HL-60/S4 treated with retinoic acid at 250 ng/mL for 4 days and 3 days (cell line): ENCODE measurements around the gene CFAP221.

Experiments
- in situ Hi-C: fragments of 300-500 bp; cut with MboI; formaldehyde crosslinking; loops from 2 replicates; pipeline ENCODE4 v1.7.0; 2022; ENCODE audit warnings: low sequenced_read_pairs

CFAP221 gene

DNA sequence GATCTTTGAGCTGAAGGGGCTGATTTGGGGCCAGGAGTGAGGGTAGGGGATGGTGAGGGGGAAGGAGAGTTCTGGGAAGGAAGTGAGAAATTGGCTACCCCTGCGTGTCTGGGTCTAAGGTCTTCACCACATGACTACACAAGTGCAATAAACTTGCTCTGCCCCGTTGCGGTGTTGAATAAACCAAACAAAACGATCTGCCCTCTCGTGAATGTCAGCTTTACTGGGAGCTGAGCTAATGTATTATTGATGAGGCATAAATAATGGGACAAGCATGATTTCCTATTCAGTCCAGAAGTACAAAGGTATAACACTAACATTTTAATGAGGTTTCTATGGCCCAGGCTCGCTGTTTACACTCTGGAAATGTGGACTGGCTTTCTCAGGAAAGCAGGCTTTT is 8.0 kb upstream of the CFAP221 start:
- in situ Hi-C loops = no loop called here

DNA sequence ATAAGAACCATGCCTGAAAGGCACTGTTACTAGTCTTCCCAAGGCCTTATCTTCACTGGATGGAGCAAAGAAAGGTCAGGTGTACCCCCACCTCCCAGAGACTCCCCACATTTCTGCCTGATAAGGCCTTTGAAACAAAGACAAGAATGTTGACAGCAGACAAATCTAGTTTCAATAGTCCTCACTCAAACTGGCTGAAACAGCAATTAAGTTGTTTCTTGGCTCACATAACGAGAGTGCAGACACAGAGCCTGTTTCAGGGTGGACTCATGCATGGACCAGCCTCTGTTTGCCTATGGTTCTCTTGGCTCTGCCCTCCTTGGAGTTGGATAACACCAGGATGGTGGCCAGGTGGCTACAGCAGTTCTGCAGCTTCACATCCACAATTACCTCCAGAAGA is 7.5 kb upstream of the CFAP221 start:
- in situ Hi-C loops = no loop called here

DNA sequence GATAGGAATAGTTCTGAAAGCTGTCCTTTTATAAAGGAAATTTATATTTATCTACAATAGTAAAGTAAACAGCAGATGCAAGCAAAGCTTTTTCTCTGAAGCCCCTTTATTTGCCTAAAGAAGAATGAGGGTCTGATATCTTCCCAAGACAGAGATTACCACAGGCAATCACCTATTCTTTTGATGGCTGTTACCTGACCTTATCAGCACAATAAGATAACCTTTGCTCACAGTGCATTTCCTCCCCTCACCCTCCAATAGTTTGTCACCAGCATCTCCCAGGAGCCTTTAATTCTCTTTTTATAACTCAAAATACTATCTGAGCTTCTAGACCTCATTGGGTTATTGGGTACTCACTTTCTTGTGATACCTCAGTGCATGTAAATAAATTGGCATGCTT is 6.5 kb upstream of the CFAP221 start:
- in situ Hi-C loops = no loop called here

DNA sequence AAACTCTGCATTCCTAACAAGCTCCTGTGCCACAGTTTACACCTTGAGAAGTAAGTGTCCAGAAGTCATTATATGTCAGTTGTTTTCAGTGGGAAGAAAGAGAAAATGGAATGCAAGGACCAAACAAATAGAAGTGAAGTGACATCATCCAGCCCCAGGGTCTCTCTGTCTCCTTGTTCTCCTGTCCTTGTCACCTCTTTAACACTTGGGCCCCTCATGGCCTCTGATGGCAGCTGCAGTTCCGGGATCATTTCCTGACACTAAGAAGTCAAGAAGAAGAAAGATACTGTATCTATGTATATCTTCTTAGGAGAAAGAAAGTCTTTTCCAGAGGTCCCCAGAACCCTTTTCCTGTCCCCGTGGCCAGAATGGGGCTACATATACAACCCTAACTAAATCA is 2.8 kb upstream of the CFAP221 start:
- in situ Hi-C loops = no loop called here

DNA sequence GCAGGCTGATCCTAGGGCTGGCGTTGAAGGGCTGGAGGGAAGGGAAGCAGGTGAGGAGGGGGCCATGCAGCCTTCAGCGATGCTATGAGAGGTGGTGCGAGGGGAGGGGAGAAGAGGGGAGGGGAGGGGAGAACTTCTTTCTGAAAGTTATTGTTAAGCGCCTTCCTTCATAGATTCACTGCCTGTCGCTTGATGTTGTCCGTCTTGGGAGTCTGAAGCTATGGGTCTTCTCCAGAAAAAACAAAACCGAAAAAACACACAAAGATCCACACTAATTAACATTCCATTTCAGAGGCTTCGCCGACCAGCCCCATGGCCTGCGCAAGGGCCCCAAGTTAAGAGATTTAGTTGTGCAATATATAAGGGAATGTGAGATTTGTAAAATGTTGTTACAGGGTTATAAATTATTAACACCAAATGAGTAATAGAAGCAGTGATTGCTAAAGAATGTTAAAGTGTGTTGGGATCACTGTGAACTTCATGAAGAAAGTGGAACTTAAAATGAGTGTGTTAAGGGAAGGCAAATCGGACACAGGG is 758 bp downstream of the CFAP221 start:
- in situ Hi-C loops = no loop called here

DNA sequence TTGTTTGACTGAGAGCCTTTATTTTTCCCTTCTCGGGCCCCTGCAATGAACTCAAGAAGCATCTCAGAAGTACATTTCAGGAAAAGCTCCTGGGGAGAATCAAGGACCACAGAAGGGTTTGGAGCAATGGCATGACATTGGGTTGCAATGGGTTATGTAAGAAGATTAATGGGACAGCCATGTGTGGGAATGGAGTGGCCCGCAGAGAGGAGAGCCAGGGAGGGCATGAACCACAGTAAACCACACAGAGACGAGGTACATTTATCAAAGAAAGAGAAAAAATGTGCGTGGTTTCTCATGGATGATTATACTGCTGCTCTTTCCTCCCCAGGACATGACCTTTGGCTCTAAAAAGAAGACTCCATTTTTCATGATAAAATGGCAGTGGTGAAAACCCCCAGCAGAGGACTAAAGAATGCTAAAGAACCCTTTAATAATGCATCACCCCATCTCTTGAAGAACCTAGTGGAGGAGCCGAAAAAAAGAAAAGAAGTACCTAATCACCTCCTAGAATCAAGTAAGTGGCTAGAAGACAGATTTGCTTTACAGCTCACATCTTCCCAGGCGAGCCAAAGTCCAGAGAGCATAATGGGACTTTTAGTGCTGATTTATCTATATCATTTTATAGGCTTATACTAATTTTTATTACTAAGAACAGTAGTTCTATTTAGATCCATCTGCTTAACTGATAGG is 1.7 kb downstream of the CFAP221 start:
- in situ Hi-C loops = no loop called here

DNA sequence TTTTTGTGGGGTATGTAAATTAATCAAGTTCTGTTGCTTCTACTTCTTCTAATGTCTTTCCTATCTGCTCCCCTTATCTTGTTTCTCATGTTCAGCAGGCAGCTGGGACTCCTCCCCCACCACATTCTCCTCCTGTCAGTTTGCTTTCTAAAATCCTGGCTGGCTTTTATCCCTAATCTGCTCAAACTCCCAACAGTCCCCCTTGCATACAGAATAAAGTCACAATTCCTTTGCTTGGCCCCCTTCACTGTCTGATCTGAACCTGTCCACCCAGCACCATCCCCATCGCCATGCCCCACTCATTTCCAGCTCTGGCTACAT is 2.2 kb downstream of the CFAP221 start:
- in situ Hi-C loops = no loop called here

DNA sequence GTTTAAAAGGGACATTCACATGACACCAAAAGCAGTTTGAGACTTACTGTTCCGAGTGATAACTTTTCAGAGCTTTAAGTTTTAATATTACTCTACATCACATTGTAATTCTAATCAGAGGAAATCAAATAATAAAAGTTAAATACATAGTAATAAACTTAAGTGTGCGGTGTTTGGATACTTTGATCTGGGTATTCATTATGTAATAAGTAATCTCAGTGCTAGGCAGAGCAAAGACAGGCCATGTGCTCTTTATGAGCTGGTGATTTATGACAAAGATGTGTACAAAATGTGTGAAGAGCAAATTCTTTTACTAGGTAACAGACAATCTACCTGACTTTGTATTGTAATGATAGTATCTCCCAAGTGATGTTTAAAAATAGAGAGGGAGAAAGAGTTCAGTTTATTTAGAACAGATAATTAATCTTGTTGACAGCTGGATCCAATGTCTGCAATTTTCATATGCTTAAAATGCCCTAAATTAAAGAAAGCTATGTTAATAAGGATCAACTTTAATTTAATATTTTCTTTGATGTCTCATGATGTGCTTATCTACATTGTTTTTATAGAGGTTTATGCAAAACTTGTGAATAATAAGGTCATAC is 4.4 kb downstream of the CFAP221 start:
- in situ Hi-C loops = no loop called here

DNA sequence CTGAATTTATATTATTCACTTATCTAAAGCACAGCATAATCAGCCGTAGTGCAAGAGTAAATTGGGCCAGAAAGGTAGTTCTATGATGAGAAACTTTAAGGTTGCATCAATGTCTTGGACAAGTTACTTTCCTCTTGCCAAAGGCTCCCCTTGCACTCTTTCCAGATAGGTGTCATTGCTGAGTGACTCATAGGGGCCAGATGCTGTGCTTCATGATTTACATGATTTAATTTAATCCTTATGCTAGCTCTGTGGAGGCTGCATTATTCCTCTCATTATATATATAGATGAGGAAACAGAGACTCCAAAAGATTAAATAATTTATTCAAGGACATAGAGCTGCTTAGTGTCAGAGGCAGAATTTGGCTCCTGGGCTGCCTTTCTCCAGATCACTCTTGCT is 5.0 kb downstream of the CFAP221 start:
- in situ Hi-C loops = no loop called here

DNA sequence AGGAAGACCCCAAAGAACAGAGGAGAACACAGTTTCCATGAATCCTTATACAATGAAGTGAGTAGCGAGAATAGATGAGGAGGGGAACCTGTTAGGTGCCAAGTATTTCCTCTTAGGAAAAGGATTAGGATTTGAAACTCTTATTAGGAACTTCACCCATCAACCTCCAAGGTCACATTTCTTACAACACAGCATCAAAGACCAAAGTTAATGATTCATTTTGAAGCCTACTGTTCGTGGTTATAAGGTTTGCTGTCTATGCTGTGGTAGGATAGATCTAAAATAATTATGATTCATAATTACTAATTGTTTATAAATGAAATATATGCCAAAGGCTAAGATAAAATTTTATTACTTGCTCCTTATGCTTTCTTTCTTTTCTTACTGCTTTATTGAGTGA is 6.1 kb downstream of the CFAP221 start:
- in situ Hi-C loops = no loop called here

DNA sequence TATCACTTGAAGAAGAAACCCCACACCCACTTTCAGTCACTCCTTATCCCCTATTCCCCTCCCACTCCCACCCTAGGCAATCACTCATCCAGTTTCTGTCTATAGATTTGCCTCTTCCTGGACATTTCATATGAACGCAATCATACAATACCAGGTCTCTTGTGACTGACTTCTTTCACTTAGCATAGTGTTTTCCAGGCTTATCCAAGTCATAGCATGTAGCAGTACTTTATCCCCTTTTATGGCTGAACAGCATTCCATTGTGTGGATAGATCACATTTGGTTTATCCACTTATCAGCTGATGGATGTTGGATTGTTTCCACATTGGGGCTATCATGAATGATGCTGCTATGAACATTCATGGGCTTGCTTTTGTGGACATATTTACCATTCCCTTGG is 6.6 kb downstream of the CFAP221 start:
- in situ Hi-C loops = no loop called here

DNA sequence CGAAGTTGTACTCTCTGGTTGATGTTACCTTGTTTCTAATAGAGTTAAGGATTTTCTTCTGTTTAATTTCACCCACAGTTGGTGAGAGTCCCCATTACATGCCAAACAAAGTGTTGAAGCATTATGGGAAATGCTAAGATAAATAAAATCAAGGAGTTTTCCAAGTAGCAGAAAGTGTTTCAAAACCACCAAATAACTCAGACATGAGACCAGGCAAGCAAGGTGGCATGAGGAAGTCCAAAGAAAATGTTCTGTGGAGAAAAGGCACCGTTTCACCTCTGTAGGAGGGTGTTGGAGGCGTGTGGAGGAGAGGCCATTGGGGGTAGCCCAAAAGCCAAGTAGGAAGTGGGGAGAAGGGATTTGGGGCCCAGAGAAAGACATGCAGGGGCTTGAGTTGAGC is 8.7 kb downstream of the CFAP221 start:
- in situ Hi-C loops = no loop called here

DNA sequence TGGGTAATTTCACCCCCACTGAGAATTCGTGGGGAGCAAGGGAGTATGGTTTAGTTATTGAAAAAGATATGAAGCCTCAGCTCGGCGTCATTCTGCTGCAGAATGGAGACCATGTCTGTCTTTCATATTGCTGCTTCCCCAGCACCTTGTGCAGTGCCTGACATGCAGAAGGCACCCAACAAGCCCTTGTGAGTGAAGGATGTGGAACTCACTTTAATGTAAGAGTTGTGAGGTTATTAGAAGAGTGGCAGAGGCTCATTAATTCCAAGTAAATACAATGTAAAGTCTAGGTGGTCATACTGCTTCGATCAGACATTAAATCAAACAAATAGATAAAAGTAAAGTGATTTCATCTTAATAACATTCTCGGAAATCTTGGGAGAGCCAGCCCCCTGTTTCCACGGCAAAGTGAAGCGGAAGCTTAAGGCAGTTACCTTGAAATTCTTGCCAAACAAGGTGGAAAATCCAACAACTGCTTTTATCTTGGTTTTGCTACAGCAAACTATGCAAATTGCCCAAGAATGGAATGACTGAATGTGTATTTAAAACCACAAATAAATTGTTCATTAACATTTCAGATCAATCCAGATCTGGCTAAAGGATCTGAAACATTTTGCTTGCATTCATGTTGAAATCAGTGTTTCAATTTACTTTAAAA is 9.6 kb downstream of the CFAP221 start:
- in situ Hi-C loops = no loop called here

DNA sequence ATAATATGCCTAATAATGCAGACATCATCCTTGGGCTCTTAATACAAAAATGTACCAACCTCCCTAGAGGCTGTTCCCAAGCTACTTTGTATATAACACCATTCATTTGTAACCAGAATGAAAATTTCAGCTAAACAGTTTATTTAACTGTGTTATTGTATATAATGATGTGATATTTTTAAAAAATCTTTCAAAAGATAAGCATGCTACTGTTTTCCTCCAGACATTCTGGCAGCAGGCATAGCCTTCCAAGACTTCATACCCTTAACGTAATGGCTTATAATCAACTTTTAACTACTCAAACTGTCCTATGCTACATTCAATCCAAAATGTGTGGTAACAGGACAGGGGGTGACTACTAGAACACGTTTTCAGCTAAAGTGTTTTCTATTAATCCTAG is 21.2 kb downstream of the CFAP221 start:
- in situ Hi-C loops = no loop called here

DNA sequence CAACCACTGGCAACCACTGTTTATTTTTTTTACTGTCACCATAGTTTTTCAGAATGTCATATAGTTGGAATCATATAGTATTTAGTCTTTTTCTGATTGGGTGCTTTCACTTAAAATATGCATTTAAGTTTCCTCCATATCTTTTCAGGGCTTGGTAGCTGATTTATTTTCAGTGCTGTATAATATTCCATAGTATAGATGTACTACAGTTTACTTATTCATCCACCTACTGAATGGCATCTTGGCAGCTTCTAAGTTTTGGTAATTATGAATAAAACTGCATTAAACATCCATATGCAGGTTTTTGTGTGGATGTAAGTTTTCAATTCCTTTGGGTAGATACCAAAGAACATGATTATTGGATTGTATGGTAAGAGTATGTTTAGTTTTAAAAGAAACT is 23.0 kb downstream of the CFAP221 start:
- in situ Hi-C loops = no loop called here

DNA sequence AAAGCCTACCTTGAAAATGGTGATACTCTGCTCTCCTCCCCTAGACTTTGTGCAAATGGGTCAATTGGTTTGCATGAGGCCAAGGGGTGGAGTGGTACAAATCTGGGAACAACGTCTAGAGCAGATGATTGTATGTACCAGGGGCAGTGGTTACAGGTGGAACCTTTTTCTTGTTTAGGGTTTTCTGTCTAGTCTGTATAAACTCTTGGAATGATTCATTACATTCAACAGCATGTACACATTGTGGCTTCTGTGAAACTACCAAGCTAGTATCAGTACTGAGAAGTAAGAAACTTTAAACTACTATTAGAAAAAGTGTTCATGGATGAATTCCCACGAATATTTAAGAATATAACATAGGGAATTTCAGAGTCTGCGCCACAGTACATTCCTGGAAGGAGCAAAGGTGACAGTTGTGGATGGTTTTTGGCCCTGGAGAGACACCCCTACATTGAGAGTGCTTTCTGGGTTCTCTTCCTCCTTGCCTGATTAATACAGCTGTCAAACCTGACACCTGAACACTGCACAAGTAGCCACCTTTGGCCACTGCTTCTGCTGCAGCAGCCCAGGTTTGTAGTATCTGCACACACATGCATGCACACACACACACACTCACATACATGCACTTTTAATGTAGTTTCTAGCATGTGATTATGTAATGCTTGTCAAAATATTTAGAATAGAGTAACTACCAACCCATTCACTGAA is 30.0 kb downstream of the CFAP221 start:
- in situ Hi-C loops = no loop called here

DNA sequence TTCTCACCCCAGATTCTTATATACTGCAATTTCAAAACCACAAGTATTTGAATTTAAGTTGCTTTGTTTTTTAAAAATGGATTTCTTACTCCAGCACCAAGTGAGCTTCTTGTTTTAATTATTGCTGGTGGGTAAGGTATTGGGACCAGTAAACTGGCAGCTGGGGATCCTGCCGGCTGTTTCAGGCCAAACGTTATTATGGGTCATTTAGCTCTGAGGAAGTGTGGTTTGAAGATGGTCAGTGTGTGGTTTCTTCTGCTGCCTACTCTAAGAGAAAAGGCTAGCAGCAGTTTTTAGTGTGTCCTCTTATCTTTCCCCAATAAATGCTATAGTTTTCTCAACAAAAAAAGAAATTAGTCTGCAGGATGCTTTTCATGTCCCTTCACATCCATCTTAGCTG is 30.6 kb downstream of the CFAP221 start:
- in situ Hi-C loops = no loop called here

DNA sequence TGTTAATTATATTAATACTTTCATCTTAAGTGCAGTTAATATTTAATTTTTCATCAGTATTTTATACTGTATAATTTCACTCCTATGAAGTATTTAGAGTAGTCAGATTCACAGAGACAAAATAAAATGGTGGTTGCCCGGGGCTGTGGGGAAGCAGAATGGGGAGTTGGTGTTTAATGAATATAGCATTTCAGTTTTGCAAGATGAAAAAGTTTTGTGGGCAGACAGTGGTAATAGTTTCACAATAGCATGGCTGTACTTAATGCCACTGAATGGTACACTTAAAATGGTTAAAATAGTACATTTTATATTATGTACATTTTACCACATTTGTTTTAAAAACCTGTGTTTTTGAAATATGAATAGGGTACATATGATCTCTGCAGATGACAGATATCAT is 31.2 kb downstream of the CFAP221 start:
- in situ Hi-C loops = no loop called here

DNA sequence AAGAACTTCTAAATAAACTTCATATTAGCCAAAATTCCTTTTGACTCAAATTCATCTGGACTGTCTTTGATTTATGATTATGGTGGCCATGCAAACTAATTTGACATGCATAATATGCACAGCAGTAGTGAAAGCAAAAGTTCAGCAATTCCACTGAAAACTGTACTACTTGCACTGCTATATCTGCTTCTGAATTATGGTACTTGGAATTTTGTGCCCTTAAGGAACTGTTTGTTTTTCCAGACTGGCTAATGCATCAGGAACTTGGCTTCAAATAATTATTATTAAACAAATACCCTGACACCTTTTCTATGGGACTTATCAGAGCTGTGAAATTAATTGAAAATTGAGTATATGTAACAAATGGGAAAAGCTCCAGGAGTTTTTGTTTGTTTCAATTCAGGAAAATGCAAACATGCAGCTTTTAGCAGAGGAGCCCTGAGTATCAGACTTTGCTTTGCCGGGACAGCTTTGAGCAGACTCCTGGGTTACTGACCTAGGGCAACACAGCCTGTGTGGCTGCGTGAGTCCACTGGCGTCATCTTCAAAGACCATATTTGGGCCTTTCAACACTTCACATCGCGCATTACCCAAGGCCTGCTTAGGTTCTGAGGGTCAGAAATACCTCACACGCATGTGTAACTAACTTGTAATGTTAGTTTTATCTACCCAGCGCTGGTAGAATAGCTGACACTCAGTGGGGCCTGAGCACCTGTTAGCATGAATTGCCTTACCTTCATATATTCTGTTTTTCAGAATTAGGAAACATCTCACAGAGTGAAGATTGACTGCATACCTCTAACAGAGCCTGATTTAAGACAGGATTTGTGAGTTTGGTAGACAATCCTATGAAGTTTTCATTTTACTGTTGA is 35.4 kb downstream of the CFAP221 start:
- in situ Hi-C loops = no loop called here

DNA sequence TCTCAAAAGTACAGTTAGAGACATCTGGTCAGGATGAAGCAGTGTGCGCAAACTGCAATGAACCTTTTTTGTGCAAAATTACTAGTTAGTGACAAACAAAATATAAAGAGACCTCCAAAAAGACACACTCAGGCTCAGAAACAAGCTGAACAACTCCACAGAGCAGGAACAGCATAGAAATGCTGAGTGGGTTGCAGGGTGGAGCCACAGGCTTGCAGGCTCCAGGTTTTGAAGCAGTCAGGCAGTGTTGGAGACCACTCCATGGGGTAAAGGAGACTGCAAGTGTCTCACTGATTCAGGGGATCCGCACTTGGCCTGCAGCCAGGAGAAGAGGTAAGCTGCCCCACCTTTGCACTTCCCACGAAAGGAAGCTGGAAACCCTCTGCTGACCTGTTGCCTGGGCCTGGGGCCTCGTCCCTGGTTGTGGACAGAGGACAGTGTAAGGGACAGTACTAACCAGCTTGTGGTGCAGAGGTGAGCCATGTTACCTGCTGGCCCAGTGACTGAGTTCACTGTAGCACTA is 36.4 kb downstream of the CFAP221 start:
- in situ Hi-C loops = no loop called here

DNA sequence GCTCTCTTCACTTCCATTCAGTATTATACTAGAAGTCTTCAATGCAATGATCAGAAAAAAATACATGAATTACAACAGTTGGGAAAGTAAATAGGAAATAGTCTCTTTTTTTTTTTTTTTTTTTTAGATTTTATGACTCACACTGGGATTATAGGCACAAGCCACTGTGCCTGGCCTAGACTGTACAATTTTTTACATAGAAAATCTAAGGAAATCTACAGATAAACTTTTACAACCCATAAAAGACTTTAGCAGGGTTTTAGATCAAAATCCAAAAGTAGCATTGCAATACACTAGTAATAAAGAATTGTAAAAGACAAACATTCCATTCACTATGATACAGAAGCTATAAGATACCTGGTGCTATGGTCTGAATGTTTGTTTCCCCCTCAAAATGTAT is 39.0 kb downstream of the CFAP221 start:
- in situ Hi-C loops = no loop called here
